ENCODE measurements around the gene ANKLE1.

DNA sequence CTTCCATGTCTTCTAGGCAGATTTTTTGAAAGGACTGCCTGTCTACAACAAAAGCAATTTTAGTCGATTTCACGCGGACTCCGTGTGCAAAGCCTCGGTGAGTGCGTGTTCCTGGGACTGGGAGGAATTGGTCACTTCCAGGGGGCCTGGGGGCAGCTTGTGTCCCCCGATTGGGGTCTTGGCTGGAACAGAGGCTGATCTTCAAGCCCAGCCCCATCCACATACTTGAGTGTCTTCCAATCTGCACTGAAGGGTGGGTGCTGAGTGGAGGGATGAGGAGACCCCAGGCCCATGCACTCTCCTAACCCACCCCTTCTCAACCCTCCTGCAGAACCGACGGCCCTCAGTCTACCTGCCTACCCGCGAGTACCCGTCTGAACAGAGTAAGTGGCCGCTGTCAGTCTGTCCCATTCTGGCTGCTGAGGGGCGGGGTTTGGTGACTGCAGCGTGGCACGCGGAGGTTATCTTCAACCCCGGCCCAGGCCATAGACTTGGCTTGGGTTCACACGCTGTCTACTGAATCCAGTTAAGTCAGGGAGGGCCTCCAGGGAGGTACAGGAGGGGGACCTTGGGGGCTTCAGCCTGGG, 32.4 kb downstream of the ANKLE1 start:
- TF ChIP-seq POLR2A (IDR thresholded peaks at IDR 0.05; ENCODE audit: low read length), result no peak
- TF ChIP-seq, protein P1, sequence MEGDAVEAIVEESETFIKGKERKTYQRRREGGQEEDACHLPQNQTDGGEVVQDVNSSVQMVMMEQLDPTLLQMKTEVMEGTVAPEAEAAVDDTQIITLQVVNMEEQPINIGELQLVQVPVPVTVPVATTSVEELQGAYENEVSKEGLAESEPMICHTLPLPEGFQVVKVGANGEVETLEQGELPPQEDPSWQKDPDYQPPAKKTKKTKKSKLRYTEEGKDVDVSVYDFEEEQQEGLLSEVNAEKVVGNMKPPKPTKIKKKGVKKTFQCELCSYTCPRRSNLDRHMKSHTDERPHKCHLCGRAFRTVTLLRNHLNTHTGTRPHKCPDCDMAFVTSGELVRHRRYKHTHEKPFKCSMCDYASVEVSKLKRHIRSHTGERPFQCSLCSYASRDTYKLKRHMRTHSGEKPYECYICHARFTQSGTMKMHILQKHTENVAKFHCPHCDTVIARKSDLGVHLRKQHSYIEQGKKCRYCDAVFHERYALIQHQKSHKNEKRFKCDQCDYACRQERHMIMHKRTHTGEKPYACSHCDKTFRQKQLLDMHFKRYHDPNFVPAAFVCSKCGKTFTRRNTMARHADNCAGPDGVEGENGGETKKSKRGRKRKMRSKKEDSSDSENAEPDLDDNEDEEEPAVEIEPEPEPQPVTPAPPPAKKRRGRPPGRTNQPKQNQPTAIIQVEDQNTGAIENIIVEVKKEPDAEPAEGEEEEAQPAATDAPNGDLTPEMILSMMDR (IDR thresholded peaks at IDR 0.05), result no peak
- no peak for TF ChIP-seq RAD21 (conservative IDR thresholded peaks at IDR 0.05 in 1 of 2, IDR thresholded peaks at IDR 0.05 in 1 of 2)
- TF ChIP-seq, protein P2, sequence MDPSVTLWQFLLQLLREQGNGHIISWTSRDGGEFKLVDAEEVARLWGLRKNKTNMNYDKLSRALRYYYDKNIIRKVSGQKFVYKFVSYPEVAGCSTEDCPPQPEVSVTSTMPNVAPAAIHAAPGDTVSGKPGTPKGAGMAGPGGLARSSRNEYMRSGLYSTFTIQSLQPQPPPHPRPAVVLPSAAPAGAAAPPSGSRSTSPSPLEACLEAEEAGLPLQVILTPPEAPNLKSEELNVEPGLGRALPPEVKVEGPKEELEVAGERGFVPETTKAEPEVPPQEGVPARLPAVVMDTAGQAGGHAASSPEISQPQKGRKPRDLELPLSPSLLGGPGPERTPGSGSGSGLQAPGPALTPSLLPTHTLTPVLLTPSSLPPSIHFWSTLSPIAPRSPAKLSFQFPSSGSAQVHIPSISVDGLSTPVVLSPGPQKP (IDR thresholded peaks at IDR 0.05; ENCODE audit: low read depth, low read length), result no peak
- no peak for TF ChIP-seq MAZ (IDR thresholded peaks at IDR 0.05; ENCODE audit: borderline replicate concordance, low read depth, low read length)
- TF ChIP-seq EP300 (IDR thresholded peaks at IDR 0.05), result no peak
- no peak for TF ChIP-seq ZNF302 (CRISPR knock-in tag; IDR thresholded peaks at IDR 0.05)
- TF ChIP-seq HDAC2 (IDR thresholded peaks at IDR 0.05), result no peak
- TF ChIP-seq KDM1A (IDR thresholded peaks at IDR 0.05; ENCODE audit: low read depth), result no peak
- no peak for TF ChIP-seq TFCP2L1 (CRISPR knock-in tag; IDR thresholded peaks at IDR 0.05)
- TF ChIP-seq, protein P3, sequence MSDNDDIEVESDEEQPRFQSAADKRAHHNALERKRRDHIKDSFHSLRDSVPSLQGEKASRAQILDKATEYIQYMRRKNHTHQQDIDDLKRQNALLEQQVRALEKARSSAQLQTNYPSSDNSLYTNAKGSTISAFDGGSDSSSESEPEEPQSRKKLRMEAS (IDR thresholded peaks at IDR 0.05), result no peak
- TF ChIP-seq GATA3 (IDR thresholded peaks at IDR 0.05; ENCODE audit: borderline replicate concordance), result no peak
- no peak for TF ChIP-seq SREBF2 (IDR thresholded peaks at IDR 0.05)
- TF ChIP-seq RCOR1 (IDR thresholded peaks at IDR 0.05; ENCODE audit: low read depth, low read length), result no peak

Data from A549 (cell line).